Cardiac fibroblast (primary cell): ENCODE data around the gene TMEM243.

Source experiments
- DNase-seq, 2 donors: peaks; one replicate each; pipeline versions ENCODE4 v3.0.0 to v3.0.0-alpha.2; 2010; ENCODE audit warnings: low read depth in 2 of 2
- H3K4me3 ChIP-seq, 2 donors: replicated peaks in 1 of 2; 1 replicate in 1 of 2; 2 replicates in 1 of 2; pipeline ENCODE4 v1.5.1; 2011; ENCODE audit warnings: low read depth in 2 of 2, low read length in 2 of 2, mild to moderate bottlenecking in 2 of 2, moderate library complexity in 1 of 2
- TF ChIP-seq, protein P1 (sequence below): IDR thresholded peaks from one replicate; pipeline ENCODE4 v1.5.1; 2011; ENCODE audit warnings: low read depth, mild to moderate bottlenecking, low read length, inconsistent platforms

The TMEM243 gene

DNA sequence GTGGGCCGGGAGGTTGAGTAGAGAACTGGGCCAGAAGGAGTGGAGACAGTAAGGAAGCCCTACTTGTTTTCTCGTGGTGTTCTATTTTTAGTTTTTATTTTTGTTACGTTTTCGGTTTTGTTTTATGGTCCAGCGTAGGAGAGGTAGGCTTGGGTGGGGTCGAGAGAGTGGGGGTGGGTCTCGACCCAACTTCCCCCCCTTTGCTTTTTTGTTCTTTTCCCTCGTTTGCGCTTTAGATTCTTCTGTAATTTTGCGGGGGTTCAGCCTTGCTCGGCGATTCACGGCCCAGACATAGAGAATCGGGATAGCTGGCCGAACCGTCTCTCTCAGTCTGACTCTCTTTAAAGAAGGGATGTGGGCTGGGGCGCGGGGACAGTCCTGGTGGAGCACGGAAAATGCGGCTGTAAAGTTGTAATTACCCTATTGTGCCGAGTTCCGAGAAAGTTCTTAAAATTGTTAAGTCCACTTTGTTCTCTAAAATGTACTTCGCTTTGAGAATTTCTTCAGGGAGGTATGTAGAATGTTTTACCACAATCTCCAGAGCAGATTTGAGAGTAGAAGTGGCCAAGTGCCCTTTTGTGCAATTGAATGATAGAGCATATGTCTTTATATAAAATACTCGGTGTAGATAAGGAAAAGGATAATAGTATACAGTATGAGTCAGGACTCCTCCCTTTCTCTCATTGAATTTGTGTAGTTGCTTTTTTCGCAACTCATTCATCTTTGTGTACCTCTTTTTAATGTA is 66.5 kb downstream of the TMEM243 start:
- peak; percentile 22 to 48 for DNase-seq
- H3K4me3 ChIP-seq = peak overlapping the region; percentile 74 to 79
- TF ChIP-seq, protein P1, sequence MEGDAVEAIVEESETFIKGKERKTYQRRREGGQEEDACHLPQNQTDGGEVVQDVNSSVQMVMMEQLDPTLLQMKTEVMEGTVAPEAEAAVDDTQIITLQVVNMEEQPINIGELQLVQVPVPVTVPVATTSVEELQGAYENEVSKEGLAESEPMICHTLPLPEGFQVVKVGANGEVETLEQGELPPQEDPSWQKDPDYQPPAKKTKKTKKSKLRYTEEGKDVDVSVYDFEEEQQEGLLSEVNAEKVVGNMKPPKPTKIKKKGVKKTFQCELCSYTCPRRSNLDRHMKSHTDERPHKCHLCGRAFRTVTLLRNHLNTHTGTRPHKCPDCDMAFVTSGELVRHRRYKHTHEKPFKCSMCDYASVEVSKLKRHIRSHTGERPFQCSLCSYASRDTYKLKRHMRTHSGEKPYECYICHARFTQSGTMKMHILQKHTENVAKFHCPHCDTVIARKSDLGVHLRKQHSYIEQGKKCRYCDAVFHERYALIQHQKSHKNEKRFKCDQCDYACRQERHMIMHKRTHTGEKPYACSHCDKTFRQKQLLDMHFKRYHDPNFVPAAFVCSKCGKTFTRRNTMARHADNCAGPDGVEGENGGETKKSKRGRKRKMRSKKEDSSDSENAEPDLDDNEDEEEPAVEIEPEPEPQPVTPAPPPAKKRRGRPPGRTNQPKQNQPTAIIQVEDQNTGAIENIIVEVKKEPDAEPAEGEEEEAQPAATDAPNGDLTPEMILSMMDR = no peak

DNA sequence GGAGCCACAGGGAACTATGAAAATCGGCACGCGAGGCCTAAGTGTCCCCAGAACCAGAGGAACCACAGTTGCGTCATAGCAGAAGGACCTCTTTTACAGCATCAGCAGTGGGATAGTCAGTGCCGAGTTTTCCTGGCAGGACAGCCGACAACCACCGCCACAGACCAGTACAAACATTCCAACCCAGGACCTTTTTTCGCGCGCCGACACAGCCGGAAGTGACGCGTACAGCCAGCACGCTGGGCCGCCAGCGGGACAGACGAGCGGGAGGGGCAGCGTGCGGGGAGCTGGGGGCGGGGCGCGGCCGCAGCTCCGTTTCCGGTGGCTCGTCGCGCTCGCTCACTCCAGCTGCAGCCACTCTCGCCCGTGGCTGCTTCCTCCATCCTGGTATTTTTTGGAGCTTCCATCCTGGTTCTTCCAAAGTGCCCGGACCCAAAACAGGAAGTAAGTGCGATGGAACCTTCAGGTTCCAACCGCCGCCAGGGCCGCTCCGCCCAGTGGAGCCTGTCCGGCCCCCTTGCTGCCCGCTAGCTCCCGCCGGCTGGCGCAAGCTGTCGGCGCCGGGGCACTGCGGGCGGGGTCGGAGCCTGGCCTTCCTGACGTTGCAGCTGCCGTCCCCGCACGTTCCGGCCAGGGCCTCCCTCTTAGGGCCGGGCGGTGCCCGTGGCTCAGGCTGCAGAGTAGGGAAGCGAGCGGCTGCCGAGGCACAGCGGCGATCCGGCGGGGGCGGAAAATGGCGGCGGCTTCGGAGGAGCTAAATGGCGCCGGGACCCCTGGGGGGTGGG is 67.2 kb downstream of the TMEM243 start, which contains the start of gene DMTF1:
TSS of gene DMTF1 (plus strand) at position 342 of the 785 bp plus-strand sequence. CDS start 12,489 bp downstream, outside the sequence.
- peak within 1 kb of the TSS; percentile 74 to 79 for H3K4me3 ChIP-seq
- TF ChIP-seq, protein P1 = no peak
- DNase-seq = peak; percentile 95 to 97

DNA sequence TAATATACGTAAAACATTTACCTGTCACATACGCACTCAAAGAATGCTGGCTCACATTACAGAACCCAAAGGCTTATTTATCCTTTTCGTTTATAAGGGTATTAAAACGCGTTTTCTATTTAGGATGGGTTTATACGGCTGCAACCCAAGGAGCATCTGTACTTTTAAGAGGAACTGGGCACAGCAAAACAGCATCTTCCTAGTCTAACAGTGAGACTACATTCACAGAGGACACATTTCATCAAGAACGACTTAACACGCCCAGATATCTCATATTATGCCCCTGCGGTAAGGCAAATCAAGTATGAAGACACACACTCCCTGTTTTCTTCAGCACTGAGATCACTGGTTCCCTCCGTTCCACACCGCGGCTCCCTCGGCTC is 67.8 kb downstream of the TMEM243 start:
- peak overlapping the region; percentile 74 to 79 for H3K4me3 ChIP-seq
- TF ChIP-seq, protein P1 = no peak
- no peak for DNase-seq

DNA sequence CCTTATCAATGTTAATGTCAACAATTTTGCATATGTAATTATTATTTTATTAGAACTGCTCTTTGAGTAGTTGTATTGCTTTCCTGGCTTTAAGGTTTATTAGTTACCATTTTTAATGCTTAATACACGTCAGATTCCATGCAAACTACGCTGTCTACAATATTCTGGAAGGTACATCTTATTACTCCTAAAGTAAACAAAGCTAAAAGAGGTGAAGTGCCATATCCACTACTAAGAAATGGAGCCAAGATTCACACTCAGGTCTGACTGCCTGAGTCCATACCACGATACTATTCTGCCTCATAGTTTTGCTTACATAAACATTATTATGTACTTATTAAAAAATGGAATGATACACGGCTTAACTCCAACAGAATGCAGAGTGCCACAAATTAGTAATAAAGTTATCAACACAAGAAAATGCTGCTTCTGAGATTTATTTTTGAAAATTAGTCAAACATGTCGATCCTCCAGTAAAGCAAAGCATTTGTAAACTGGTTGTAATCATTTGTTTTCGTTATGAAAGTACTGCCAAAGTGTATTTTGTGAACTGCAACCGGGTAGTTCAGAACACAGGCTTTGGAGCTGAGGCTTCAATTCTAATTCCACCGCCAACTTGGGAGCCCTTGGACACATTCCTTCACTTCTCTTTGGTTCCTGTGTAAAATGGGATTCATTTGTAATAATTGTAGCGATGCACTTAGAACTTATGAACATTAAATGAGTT is 68.4 kb downstream of the TMEM243 start:
- DNase-seq = peak in 1 of 2 donors; percentile 9
- H3K4me3 ChIP-seq = peak overlapping the region; percentile 74 to 79
- TF ChIP-seq, protein P1 = no peak

DNA sequence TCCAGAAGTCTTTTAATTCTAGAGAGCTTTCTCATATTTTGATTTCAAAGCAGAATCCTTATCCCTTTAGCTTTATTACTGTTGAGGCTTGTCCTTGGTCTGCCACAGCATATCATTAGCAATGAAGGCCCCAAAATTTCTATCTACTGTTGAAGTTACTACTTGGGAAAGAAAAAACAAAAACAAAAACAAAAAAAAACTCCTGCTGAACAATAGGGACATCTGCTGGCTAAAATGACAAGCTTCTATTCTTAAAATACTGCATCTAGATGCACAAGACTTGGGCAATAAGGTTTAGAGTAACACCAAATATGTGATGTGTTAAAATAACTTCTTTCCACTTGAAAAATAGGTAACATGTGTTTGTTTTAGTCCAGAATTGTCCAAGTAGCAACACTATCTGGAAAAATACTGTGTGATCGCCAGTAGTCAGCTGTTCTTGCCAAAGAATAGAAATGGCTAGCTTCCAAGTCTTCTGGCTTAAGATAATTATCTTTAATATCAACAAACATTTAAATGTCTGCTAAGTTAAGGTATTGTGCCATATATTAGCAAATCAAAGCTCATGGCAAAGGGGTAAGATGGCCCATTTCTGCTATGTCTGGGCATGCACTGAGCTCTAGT is 71.1 kb downstream of the TMEM243 start:
- no peak overlapping the region for H3K4me3 ChIP-seq
- TF ChIP-seq, protein P1 = peak; percentile 64
- peak; percentile 73 to 74 for DNase-seq

DNA sequence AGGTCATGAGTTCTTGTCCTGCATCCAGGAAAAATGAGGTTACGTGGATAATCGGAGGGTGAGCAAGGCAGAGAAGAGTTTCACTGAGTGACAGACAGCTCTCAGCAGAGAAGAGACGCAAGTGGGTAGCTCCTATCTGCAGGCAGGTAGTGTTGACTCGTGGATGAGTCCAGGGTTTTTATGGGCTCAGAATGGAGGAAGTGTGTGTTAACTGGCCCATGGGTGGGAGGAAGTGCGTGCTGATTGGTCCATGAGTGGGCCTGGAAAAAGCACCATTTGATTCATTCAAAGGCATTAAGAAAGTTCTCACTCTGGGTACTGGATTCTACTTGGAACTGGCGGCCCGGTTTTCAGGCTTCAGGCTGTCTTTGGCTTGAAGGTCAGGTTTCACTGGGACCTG is 72.0 kb downstream of the TMEM243 start:
- TF ChIP-seq, protein P1 = no peak
- no peak overlapping the region for H3K4me3 ChIP-seq
- no peak for DNase-seq
